Measurements from ENCODE around the gene SFXN3.

DNA sequence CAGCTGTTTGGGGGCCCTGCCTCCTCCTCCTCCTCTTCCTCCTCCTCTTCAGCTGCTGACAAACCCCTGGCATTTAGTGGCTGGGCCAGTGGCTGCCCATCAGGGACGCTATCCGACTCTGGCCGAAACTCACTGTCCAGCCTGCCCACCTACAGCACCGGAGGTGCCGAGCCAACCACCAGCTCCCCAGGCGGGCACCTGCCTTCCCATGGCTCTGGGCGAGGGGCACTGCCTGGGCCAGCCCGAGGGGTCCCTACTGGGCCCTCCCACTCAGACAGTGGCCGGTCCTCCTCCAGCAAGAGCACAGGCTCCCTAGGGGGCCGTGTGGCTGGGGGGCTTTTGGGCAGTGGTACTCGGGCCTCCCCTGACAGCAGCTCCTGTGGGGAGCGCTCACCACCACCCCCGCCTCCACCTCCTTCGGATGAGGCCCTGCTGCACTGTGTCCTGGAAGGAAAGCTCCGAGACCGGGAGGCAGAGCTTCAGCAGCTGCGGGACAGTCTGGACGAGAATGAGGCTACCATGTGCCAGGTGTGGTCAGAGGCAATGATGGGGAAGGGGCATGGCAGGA lies 27.3 kb upstream of the SFXN3 start:
- no peak for TF ChIP-seq EZH2phosphoT487 (IDR thresholded peaks at IDR 0.05; ENCODE audit: insufficient read depth, low read depth)
- no peak for TF ChIP-seq EZH2 (IDR thresholded peaks at IDR 0.05; ENCODE audit: insufficient read depth, poor library complexity, severe bottlenecking)

Measured in GM23248 (cell line).